ENCODE data around the gene LRRC8D. TPM values are rescaled to one million over a fixed set of nuclear protein-coding genes. Genes with fewer than 3 reads are reported as not detected.
A peak's percentile ranks its signal among the peaks of the same experiment; 100 is the strongest.

Gene LRRC8D
- total RNA-seq, 1 donor from 2014 or later, result 22.2 TPM

GRCh38 chr1:89844241-89844807 is 23.5 kb downstream of the LRRC8D start:
- no peak overlapping the region for H3K27ac ChIP-seq
- no peak for TF ChIP-seq CTCF (IDR thresholded peaks at IDR 0.05)
- H3K9me3 ChIP-seq, result no peaks in the 10 kb centered on the region
- H3K4me1 ChIP-seq, result peaks cover 14% of the 10 kb centered on the region
- no peaks in the 10 kb centered on the region for H3K36me3 ChIP-seq
- no peaks in the 10 kb centered on the region for H3K27me3 ChIP-seq (ENCODE audit: low read depth)
- intact Hi-C loops (cut with DNase I), result no loop called here
- DNase-seq (no peak), ATAC-seq (no peak)
- H3K4me3 ChIP-seq, result peak overlapping the region; percentile 73

- Histone ChIP-seq H3K9me3 (no peaks in the 10 kb centered on the region), H3K27me3 (ENCODE audit: low read depth) (no peaks in the 10 kb centered on the region), H3K4me1 (peaks cover 14% of the 10 kb centered on the region), H3K4me3 (no peak overlapping the region), H3K36me3 (no peaks in the 10 kb centered on the region), H3K27ac (no peak overlapping the region)
- TF ChIP-seq CTCF (IDR thresholded peaks at IDR 0.05), result no peak
- ATAC-seq (no peak), DNase-seq (no peak)
- intact Hi-C loops (cut with DNase I), result no loop called here
Observed at GRCh38 chr1:89844860-89845259, 24.0 kb downstream of the LRRC8D start.

GRCh38 chr1:89847191-89847729 is 26.4 kb downstream of the LRRC8D start:
- no peaks in the 10 kb centered on the region for H3K9me3 ChIP-seq
- no peaks in the 10 kb centered on the region for H3K36me3 ChIP-seq
- intact Hi-C loops (cut with DNase I), result no loop called here
- H3K4me1 ChIP-seq, result peaks cover 13% of the 10 kb centered on the region
- no peak for TF ChIP-seq CTCF (IDR thresholded peaks at IDR 0.05)
- ATAC-seq (no peak), DNase-seq (no peak)
- H3K4me3 ChIP-seq, result no peak overlapping the region
- no peak overlapping the region for H3K27ac ChIP-seq
- H3K27me3 ChIP-seq (ENCODE audit: low read depth), result no peaks in the 10 kb centered on the region

- no peak for ATAC-seq
- DNase-seq, result no peak
- H3K27me3 ChIP-seq (ENCODE audit: low read depth), result no peaks in the 10 kb centered on the region
- no peak for TF ChIP-seq CTCF (IDR thresholded peaks at IDR 0.05)
- H3K4me3 ChIP-seq, result no peak overlapping the region
- no peaks in the 10 kb centered on the region for H3K36me3 ChIP-seq
- intact Hi-C loops (cut with DNase I), result no loop called here
- no peak overlapping the region for H3K27ac ChIP-seq
- no peaks in the 10 kb centered on the region for H3K4me1 ChIP-seq
- no peaks in the 10 kb centered on the region for H3K9me3 ChIP-seq
Observed at GRCh38 chr1:89850844-89851415, 30.1 kb downstream of the LRRC8D start.

- no peaks in the 10 kb centered on the region for H3K27me3 ChIP-seq (ENCODE audit: low read depth)
- no peaks in the 10 kb centered on the region for H3K36me3 ChIP-seq
- no peak overlapping the region for H3K4me3 ChIP-seq
- intact Hi-C loops (cut with DNase I), result no loop called here
- no peaks in the 10 kb centered on the region for H3K4me1 ChIP-seq
- no peak for TF ChIP-seq CTCF (IDR thresholded peaks at IDR 0.05)
- H3K27ac ChIP-seq, result no peak overlapping the region
- ATAC-seq (no peak), DNase-seq (no peak)
- H3K9me3 ChIP-seq, result no peaks in the 10 kb centered on the region
Observed at GRCh38 chr1:89854140-89854539, 33.3 kb downstream of the LRRC8D start.

All from lower lobe of right lung (tissue), 2 donors.